OCI-LY7 (cell line): ENCODE data around the gene PRR33.

Experiments used
- EZH2phosphoT487 ChIP-seq: fragments of 200-600 bp; sonication (generic); IDR thresholded peaks from 2 replicates; pipeline ENCODE4 v1.6.1; 2018; ENCODE audit warnings: low read depth, borderline replicate concordance, mild to moderate bottlenecking, mixed run types, antibody characterized with exemption, low read length, moderate library complexity, mixed read lengths
- TF ChIP-seq, protein P1 (sequence below): fragments of 200-600 bp; sonication (generic); conservative IDR thresholded peaks from 2 replicates; pipeline ENCODE4 v1.5.1; 2014; ENCODE audit warnings: mild to moderate bottlenecking, antibody characterized with exemption, low read length, moderate library complexity, mixed read lengths

DNA sequence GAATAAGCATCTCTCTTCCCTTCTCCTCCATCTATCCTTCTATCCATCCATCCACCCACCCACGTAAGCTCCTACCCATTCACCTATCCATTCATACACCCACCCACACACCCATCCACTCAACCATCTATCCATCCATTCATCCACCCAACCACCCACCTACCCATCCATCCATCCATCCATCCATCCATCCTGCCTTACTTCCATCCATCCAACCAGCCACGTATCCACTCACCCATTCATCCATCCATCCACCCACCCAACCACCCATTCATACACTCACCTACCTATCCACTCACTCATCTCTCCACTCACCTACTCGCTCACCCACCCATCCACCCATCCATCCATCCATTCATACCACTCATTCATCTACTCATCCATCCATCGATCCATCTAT, 41.0 kb upstream of the PRR33 start:
- TF ChIP-seq, protein P1, sequence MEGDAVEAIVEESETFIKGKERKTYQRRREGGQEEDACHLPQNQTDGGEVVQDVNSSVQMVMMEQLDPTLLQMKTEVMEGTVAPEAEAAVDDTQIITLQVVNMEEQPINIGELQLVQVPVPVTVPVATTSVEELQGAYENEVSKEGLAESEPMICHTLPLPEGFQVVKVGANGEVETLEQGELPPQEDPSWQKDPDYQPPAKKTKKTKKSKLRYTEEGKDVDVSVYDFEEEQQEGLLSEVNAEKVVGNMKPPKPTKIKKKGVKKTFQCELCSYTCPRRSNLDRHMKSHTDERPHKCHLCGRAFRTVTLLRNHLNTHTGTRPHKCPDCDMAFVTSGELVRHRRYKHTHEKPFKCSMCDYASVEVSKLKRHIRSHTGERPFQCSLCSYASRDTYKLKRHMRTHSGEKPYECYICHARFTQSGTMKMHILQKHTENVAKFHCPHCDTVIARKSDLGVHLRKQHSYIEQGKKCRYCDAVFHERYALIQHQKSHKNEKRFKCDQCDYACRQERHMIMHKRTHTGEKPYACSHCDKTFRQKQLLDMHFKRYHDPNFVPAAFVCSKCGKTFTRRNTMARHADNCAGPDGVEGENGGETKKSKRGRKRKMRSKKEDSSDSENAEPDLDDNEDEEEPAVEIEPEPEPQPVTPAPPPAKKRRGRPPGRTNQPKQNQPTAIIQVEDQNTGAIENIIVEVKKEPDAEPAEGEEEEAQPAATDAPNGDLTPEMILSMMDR = no peak
- TF ChIP-seq EZH2phosphoT487 = no peak
